Left renal cortex interstitium (tissue), 4 donors: ENCODE data around the gene A2M. TPM values are rescaled to one million over a fixed set of nuclear protein-coding genes. Genes with fewer than 3 reads are reported as not detected.
"Not testable (repeated sequence)": the region's sequence is repeated elsewhere in the genome, so short reads cannot be mapped to it uniquely, and the experiment has no call there.

ENCODE experiments used
- DNase-seq, 4 donors: peaks; one replicate each; pipeline ENCODE4 v3.0.0-alpha.2; 2013; ENCODE audit warnings: low read depth in 4 of 4, low spot score in 2 of 4, missing footprints in 1 of 4
- polyA plus RNA-seq, 4 donors: library from polyadenylated mRNA; unstranded; fragments of 120-200 nt; gene quantifications; one replicate each; pipeline ENCODE4 v1.2.1, GENCODE V29; 2013; ENCODE audit not compliant: insufficient read length in 4 of 4

Gene A2M
- 100 to 1,000 TPM; 186 to 281 (median 208) TPM for polyA plus RNA-seq

DNA sequence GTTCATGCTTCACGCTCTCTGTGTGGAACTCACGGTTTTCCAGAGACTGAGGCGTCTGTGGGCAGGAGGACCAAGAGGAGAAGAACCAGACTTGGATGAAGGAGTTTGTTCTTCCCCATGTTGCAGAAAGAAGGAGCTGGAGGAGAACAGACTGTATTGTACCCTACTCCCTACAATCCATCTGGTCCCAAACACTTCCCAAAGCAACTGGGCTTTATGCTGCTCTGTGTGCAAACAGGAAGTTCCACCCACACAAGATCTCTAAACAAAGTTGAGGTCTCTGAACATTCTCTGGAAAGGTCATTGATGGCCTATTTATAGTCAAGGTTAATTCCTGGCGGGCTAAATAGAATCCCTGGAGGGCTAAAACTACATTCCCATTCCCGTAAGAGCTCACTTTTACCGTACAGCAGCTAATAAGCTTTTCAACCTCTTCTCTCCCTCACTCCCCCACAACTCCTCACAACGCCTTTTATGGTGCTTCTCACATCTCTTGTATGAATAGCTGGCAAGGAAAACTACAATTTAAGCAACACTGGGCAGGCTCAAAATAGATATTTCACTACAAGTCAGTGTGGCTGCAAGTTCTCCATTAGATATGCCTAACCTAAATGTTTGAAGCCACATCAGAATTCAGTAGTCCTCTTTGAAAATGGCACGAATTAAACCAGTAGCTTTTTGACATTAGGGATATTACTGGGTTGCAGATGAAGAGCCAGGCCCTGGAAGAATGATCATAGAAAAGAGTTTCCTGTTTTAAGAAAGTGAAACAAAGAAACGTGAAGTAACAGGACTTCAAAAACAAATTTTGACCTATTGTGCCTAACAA, at the start of gene A2M:
A2M (minus strand) TSS at position 189 of the 829 bp plus-strand sequence; CDS start at position 119, 70 bp downstream.
- peak; percentile 26 to 37 (median 30) for DNase-seq

DNA sequence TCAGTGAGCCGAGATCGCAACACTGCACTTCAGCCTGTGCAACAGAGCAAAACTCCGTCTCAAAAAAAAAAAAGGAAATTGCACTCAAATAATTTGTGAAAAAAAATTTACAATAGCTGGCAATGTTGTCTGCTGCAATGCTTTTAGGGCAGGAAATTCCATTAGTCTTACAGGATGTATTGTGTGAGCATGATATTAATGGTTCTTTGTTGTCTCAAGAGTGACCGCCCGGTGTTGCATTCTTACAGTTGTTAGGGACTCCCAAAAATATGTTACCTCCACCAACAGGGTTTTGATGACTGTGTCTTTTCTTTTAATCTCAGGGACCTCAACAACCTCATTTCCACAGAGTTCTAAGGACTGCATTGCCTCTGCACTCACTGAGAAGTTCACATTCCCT, 47.7 kb upstream of the A2M start:
- no peak for DNase-seq

DNA sequence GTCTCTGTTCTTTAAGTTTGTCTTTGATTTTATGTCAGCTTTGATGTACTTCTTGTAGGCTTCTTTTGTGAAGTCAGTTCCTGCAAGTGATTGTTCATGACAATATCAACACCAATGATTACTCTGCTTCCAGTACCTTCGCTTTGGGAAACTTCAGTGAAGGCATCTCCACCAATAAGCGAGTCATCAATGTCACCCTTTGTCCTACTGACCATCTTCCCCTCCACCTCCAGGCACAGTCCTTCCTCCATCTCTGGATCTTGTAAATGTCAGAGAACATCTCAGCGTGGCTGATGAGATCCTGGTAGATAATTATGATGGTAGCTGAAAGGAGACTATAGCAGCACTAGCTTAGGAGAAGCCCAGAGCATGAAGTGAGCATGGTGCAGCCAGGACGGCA, 40.4 kb upstream of the A2M start:
- DNase-seq: no peak

DNA sequence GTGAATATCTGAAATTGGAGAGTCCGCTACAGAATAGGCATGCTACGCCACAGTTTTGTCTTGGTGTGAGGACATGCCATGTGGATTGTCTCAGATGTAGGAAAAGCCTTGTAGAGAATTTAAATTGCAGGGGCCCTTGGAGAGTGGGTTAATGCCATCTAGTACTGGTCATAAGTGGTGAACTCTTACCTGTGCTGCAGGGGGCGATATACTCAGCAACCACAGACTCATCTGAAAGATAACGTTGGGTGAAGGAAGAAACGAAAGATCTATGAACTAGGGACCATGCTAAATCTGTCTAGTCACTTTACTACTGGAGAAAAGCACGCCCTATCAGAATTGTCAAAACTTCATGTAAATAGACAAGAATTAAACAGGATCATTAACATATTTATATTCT, 33.7 kb upstream of the A2M start:
- DNase-seq: no peak

DNA sequence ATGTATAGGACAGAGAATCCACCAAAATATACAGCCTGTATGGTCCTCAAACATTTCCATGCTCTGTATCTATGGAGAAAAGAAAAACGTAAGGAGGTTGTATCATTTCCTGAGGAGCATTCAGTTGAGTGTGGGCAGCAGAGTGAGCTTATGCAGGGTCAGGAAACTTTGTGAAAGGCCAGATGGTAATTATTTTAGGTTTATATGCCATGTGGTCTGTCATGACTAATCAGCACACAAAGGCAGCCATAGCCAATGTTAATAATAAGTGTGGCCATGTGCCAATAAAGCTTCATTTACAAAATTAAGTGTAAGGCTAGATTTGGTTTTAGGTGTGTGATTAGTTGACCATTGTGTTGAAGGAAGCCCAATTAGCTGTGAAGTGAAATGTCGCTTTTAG, 33.2 kb upstream of the A2M start:
- DNase-seq: no peak

DNA sequence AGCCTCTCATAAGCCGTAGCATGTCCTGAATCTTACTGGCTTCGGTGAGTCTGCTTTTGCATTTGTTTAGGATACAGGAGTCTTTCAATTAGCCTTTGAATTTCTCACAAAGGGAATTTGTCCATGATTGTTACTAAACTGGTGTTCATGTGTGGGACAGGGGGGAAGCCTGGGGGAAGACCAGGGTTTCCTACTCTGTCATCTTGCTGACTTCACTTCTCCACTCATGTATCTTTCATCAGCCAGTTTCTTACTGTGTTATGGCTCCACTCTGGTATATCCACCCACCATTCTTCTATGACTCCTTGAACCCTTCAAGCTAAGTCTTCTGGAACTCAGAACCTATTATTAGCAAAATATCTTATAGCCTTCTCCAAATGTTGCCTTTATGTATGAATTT, 31.7 kb upstream of the A2M start:
- DNase-seq: no peak

DNA sequence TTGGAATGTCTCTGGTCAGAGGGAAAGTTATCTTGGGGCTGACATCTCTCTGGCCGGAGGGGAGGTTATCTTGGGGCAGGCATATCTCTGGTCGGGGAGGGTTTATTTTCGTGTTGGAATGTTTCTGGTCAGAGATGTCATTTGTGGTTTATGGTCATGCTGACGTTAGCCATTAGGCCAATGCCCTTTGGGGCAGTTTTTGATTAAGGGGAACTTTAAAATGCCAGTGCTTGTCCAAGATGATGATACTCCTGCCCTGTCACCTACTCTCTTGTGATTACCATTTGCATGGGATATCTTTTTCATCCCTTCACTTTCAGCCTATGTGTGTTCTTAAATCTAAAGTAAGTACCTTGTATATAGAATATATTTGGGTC, 29.0 kb upstream of the A2M start:
- DNase-seq: no peak

DNA sequence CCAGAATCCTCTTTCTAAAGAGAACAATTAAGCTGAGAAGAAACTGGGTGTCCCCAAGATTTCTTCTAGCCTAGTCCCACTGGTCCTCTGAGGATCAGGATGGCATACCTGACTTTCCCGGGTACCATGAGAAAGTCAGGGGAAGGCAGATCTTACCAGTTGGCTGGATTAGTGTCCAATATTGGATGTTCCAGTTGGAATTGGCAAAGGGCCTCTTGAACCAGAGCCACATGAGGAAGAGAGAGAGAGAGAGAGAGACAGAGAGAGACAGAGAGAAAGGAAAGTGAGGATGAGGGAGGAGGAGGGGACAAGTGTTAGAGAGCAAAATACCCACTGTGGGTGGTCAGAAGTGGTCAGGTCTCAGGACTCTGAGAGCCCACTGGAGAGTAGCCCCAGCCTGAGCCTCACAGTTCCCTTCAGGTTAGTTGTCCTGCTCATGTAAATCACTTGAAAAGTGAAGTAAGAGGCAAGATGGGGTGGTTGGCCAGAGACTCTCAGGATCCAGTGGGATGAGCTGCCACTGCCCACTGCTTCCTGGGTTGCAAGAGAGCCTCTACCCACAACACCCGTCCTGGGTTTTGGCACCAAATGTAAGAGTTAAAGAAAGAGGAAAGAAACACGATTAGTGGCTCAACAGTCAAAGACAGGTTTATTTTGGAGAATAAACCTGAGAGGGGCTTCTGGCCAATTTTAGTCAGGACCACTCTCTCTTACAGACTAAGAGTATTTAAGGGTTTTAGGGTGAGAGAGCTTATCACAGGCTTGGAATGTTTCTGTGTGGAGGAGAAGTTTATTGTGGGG, 28.4 kb upstream of the A2M start:
- DNase-seq: no peak

DNA sequence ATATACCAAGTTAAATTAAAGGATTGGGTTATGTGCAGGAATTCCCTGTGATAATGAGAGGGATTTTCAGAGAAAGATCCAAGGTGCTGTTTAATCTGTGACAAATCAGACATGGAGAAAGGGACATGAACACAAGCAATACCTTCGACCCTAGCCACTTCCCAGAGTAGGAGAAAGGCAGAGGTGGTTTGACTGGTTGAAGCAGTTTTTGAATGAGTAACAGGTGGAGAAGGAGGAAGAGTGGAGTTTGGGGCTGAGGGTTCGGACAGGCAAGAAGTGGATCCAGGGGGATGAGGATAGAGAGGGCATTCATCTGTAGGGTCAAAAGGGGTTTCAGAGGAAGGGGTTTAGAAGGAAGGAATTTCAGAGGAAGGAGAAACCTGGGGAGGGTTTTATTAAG, 27.4 kb upstream of the A2M start:
- DNase-seq: no peak

DNA sequence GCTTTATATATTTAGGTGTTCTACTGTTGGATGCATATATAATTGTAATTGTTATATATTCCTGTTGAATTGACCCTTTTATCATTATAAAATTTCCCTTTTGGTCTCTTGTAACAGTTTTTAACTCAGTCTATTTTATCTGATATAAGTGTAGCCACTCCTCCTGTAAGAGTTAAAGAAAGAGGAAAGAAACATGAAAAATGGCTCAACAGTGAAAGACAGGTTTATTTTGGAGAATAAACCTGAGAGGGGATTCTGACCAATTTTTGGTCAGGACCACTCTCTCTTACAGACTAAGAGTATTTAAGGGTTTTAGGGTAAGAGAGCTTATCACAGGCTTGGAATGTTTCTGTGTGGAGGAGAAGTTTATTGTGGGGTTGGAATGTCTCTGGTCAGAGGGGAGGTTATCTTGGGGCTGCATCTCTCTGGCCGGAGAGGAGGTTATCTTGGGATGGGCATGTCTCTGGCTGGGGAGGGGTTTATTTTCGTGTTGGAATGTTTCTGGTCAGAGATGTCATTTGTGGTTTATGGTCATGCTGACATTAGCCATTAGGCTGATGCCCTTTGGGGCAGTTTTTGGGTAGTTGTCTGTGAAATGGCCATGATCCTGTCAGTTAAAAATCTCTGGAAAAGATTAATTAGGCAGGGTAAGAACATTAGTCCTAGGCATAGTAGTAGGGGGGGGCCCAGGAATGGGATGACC, 24.0 kb upstream of the A2M start:
- DNase-seq: not testable (repeated sequence)

DNA sequence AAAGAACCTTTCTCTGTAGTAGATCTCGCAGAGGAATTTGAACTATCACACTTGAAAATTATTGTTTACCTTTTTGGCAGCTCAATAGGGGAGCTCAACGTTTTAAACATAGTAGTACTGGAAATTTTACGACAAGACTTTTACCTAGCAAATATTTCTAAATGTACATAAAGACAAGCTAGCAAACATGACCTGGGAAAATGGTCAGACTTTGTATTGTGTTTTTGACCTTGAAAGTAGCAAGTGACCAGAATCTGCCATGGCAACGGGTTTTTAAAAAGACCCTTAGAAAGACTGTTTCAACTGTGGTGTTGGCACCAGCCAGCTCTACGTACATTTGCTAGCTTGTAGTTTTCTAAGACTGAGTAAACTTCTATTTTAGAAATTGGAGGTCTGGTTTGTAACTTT, 20.2 kb upstream of the A2M start:
- no peak for DNase-seq

DNA sequence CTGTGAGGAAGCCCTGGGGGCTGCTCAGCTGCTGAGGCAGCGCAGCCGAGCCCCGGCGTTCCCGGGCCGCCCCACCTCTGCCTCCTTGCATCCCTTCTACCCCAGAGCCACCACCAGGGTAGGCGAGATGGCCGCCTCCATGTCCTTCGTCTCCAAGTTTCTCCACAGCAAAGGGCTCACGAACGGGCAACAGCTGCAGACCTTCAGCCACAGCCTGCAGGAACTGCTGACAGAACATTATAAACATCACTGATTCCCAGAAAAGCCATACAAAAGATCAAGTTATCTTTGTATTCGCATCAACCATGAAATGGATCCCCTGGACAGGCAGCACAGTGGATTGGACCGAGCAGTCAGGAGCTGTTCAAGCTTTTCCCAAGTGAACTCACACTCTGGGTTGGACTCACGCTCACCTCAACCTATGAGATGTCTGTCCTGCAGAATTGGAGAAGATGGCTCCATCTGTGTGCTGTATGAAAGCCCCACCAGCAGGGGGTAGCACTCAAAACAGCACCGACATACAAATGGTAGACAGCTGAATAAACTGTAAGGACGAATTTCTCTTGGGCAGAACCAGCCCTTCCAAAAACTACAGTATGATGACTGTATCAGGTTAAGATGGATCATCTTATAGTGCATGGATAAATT, 19.4 kb upstream of the A2M start:
- no peak for DNase-seq

DNA sequence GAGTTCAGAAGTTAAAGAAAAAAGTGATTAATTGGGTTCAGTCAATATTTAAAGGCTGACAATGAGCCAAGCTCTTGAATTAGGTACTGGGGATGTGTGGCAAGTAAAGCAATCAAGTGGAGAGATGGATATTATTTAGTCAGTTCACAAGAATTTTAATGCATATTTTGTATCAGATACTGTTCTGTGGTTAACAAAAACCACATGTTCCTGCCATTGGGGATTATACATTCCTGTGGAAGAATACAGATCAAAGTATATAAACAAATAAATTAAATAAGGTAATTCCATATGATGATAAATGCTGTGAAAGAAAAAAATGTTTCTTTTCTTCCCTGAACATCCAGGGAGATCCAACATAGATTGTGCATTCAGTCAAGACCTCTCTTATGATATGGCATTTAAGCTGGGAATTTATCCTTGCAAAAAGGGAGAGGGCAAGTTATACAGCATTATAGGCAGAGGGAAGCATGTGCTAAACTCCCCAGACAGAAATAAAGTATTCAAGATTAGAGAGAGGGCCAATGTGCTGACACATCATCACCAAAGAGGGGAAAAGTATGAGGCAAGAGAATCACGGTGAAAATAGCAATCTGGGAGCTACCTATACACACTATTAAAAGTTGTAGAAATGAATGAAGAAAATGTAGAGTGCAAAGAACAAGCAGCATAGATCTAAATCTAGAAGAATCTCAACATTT, 17.6 kb upstream of the A2M start:
- no peak for DNase-seq

DNA sequence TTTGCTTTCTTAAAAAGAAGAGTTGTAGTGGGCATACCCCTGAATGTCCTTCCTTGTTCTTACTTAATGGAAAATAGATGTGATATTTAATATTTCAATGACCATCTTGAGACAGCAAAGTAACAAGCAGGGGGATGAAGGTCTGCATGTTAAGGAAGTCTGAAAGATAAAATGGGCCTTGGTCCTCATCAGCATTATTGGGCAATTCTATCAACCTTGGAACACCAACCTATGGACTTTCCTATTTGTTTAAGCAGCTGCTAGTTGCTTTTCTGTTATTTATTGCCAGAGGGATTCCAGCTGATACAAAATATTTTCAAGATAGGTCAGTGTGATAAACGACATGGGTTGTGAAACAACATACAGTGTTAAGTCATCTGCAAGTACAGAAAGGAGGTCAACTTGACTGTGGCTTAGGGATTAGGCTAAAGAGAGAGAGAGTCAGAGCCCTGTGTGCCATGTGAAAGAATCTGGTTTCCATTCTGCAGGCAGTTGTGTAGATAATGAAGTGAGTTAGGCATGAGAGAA, 16.4 kb upstream of the A2M start:
- no peak for DNase-seq

DNA sequence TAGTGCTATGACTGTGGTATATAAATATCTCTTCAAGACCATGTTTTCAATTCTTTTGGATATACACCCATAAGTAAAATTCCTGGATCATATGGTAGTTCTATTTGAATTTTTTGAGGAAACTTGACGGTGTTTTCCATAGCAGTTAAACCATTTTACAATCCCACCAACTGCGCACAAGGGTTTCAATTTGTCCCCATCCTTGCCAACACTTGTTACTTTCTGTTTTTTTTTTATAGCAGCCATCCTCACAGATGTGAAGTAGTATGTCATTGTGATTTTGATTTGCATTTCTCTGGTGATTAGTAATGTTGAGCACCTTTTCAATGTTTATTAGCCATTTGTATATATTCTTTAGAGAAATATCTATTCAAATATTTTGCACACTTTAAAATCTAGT, 14.5 kb upstream of the A2M start:
- no peak for DNase-seq

DNA sequence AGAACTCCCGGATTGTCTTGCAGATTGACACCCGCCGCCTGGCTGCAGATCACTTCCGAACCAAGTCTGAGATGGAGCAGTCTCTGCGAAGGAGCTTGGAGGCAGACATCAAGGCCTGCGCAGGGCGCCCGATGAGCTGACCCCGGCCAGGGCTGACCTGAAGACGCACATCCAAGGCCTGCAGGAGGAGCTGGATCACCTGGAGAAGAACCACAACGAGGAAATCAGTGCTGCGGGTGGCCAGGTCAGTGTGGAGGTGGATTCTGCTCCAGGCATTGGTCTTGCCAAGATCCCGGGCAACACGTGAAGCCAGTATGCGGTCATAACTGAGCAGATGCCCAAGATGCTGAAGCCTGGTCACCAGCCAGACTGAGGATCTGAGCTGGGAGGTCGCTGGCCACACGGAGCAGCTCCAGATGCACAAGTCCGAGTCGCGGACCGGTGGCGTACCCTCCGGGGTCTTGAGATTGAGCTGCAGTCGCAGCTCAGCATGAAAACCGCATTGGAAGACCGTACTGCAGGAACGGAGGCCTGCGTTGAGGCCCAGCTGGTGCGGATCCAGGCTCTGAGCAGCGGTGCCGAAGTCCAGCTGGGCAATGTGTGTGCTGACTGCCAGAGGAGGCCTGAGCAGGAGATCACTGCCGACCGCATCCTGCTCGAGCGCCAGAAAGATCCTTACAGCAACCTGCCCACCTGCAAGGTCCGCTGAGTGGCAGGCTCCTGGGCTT, 12.4 kb upstream of the A2M start:
- DNase-seq: no peak

DNA sequence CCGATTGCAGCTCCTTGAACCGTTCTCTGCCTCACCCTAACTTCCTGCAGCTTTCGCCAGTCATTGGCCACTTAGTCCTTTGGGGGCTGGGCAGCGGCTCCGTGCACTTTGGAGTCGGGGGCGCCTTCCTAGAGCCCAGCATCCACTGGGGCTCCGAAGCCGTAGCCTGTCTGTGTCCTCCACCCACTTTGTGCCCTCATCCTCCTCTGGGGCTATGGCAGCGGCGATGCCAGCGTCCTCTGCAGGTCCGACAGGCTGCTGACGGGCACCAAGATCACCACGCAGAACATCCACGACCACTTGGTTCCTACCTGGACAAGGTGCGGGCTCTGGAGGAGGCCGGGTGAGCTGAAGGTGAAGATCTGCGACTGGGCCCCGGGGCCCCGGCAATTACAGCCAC, 11.8 kb upstream of the A2M start:
- no peak for DNase-seq

DNA sequence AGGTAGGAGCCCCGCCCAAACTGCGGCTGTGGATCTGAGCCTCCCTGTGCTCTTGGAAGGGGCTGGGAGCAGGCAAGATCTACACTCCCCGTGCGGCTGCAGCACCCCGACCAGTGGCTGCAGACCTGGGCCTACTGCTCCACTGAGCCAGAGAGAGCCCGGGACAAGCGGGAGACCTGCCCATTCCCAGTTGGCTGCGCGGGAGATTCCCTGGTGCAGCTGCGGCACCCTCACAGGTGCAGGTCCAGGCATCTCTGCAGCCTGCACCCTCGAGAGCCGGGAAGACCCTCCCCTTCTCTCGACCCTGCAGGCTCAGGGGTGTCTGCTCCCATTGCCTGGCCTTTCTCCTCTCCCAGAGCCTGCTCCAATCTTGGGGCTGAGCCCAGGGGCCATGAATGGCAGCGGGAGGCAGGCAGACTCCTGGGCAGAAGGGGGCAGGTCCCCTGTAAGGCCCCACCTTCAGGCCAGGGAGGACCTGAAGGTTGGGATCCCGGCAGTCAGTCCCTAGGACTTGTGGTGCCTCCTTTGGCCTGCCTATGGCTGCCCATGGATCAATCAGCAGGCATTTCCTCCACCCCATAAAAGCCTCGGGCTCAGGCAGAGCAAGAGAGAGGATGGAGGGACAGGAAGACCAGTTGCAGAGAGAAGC, 8.8 kb upstream of the A2M start:
- no peak for DNase-seq
